GM19238 (cell line): ENCODE results near the gene RABEPK.
"Not testable (repeated sequence)": the region's sequence is repeated elsewhere in the genome, so short reads cannot be mapped to it uniquely, and the experiment has no call there.

Source experiments
- DNase-seq: peaks from one replicate; pipeline ENCODE4 v3.0.0; 2011; ENCODE audit warnings: low spot score; ENCODE audit not compliant: insufficient read length

RABEPK gene

GRCh38 chr9:125243792-125244260 lies 43.5 kb downstream of the RABEPK start:
- no peak for DNase-seq

- DNase-seq, result no peak
These were observed 45.9 kb downstream of the RABEPK start for GRCh38 chr9:125246261-125246667.

GRCh38 chr9:125254231-125254630 lies 53.9 kb downstream of the RABEPK start:
- DNase-seq, result no peak

GRCh38 chr9:125255781-125256391 lies 55.5 kb downstream of the RABEPK start:
- DNase-seq, result no peak

DNA sequence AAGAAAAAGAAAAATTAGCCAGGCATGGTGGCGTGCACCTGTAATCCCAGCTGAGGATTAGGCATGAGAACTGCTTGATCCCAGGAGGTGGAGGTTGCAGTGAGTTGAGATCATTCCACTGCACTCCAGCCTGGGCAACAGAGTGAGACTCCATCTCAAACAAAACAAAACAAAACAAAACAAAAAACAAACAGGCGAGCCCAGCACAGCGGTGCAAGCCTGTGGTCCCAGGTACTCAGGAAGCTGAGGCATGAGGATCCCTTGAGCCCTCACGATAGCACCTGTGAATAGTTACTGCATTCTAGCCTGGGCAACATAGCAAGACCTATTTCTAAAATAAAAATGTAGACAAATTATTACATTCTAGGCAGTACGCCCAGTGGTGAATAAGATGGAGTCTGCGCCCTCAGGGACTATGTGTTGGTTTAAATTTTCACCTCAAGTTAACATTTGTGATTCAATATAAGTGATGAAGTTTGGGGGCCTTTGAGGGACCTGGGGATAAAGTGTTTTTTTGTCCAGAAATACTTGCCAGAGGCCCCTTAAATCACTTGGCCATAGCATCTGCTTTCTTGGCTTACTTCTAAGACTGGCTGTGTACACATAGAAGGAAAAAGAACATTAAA lies 57.9 kb downstream of the RABEPK start:
- DNase-seq, result no peak

GRCh38 chr9:125258832-125259534 lies 58.6 kb downstream of the RABEPK start:
- DNase-seq, result no peak

GRCh38 chr9:125260561-125260960 lies 60.2 kb downstream of the RABEPK start:
- DNase-seq, result no peak

DNA sequence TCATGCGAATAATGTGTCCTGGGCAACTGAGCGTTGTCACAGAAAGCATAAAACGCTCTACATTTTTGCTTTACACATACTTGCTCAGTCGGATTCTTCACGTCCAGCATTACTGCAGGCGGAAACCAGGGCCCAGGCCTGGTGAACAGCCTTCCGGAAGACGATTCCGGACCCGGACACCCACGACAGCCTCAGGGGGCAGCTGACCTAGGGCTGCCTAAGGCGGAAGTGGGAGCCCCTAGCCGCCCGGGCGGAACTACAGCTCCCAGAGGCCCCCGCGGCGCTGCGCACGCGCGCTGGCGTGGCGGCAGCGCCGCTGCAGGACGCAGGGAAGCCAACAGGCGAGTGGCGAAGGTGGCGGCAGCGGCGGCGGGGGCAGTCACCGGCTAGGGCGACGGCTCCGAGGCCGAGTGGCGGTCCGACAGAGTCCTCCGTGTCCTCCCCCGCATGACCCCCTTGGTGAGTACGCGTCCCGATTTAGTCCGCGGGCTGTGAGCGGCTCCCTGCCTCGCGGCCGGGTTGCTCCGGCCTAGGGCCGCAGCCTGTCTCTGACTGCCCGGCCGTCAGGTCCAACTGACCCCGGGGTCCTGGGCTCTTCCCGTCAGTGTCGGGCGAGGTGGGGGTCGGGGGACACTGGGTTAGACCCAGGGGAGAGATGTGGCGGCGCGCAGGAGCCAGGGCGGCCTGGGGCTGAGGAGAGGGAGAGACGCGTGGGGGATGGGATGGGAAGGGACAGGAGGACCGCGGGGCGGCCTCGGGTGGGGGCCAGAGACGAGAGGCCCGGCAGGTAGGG lies 61.4 kb downstream of the RABEPK start, which contains the start of gene GAPVD1:
Gene GAPVD1 (plus strand): TSS at position 326 of the 793 bp plus-strand sequence. CDS start 37,096 bp downstream, outside the sequence.
- DNase-seq, result peak; percentile 96

- no peak for DNase-seq
These were observed 62.1 kb downstream of the RABEPK start for GRCh38 chr9:125262294-125262991.

- DNase-seq, result not testable (repeated sequence)
These were observed 63.7 kb downstream of the RABEPK start for GRCh38 chr9:125264068-125264467.

GRCh38 chr9:125268394-125269013 lies 68.2 kb downstream of the RABEPK start:
- no peak for DNase-seq

DNA sequence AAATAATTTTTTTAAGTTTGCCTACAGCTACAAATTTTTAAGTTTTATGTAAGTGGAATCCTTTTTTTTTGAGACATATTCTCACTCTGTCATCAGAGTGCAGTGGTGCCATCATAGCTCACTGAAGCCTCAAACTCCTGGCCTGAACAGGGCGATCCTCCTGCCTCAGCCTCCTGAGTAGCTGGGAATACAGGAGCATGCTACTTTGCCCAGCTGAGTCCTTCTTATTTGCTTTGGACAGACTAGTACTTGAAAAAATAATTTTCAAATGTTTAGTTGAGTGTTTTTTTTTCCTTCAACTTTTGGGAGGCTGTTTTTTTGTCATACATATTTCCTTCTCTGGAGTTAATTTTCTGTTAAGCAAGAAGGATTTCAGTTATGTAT lies 68.7 kb downstream of the RABEPK start:
- DNase-seq, result no peak

DNA sequence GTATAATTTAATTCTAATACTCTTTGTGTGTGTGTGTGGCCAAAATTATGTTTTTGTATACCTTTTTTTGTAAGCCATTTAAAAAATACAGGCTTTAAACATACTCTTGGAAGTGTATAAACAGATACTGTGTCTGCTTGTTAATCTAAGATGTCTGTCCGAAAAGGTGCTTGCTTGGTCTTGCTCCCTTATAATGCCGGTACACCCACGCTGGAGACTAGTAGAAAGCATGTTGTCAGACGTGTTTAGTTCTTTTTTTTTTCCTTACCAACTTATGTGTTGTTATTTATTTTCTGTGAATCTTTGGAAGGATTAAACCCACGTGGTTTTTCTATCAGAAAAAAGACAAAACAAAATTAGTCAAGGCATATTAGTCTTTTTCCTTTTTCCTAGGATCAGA lies 70.7 kb downstream of the RABEPK start:
- no peak for DNase-seq

- DNase-seq, result no peak
These were observed 72.4 kb downstream of the RABEPK start for GRCh38 chr9:125272697-125273096.

GRCh38 chr9:125276771-125277170 lies 76.4 kb downstream of the RABEPK start:
- no peak for DNase-seq

GRCh38 chr9:125277411-125277810 lies 77.1 kb downstream of the RABEPK start:
- DNase-seq, result no peak

GRCh38 chr9:125280945-125281344 lies 80.6 kb downstream of the RABEPK start:
- DNase-seq, result no peak
